ENCODE measurements around the gene NPEPL1.

DNA sequence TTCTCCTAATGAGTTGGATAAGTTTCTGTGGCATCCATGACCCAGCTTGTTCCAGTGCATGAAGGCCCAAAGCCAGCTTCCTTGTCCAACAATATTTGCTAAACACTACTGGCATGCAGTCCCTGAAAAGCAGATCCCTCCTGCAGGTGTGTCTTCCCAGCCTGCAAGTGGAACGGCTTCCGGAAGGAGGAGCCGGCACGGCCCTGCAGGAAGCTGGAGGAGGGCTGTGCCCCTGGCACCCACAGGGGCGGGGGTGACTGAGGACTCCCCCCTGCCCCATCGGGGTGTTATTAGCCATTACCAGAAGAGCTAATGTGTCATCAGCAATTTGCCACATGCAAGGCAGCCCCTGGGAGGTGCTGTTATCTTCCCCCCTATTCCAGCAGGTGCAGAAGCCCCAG, 27.4 kb downstream of the NPEPL1 start:
- TF ChIP-seq POLR2A (IDR thresholded peaks at IDR 0.05; ENCODE audit: low read length) (no peak), GATA1 (IDR thresholded peaks at IDR 0.05; ENCODE audit: low read depth, low read length) (no peak)
